GM11168 (cell line): ENCODE results near the gene DBF4B.
"Not testable (repeated sequence)": the region's sequence is repeated elsewhere in the genome, so short reads cannot be mapped to it uniquely, and the experiment has no call there.

Experiments used
- in situ Hi-C: fragments of 300-500 bp; cut with MboI; formaldehyde crosslinking; loops from one replicate; pipeline ENCODE4 v1.12.0; 2022; ENCODE audit warnings: low sequenced_read_pairs; ENCODE audit not compliant: unreplicated experiment

Gene DBF4B

GRCh38 chr17:44708401-44709263 lies at the start of gene DBF4B:
Gene DBF4B (plus strand): TSS chr17:44708665. CDS start chr17:44708821, 156 bp downstream.
- in situ Hi-C loops = no loop called here

GRCh38 chr17:44661835-44662234 lies 46.6 kb upstream of the DBF4B start:
- in situ Hi-C loops = loop anchor here (10.0 kb wide), 1 partner anchor 117 kb away; no protein-coding TSS in a partner anchor

- in situ Hi-C loops = loop anchor here (10.0 kb wide), 1 partner anchor 118 kb away; no protein-coding TSS in a partner anchor
Observed at GRCh38 chr17:44663095-44663494, 45.4 kb upstream of the DBF4B start.

GRCh38 chr17:44664867-44665266 lies 43.6 kb upstream of the DBF4B start:
- in situ Hi-C loops = loop anchor here (10.0 kb wide), 1 partner anchor 120 kb away; no protein-coding TSS in a partner anchor

GRCh38 chr17:44666006-44666405 lies 42.5 kb upstream of the DBF4B start:
- in situ Hi-C loops = loop anchor here (10.0 kb wide), 1 partner anchor 121 kb away; no protein-coding TSS in a partner anchor

GRCh38 chr17:44672479-44673093 lies 35.9 kb upstream of the DBF4B start:
- in situ Hi-C loops = no loop called here

GRCh38 chr17:44673893-44674292 lies 34.6 kb upstream of the DBF4B start:
- in situ Hi-C loops = no loop called here

GRCh38 chr17:44677136-44677535 lies 31.3 kb upstream of the DBF4B start:
- in situ Hi-C loops = no loop called here

GRCh38 chr17:44683303-44683702 lies 25.2 kb upstream of the DBF4B start:
- in situ Hi-C loops = not testable (repeated sequence)

- in situ Hi-C loops = no loop called here
Observed at GRCh38 chr17:44687756-44688155, 20.7 kb upstream of the DBF4B start.

GRCh38 chr17:44688200-44688599 lies 20.3 kb upstream of the DBF4B start:
- in situ Hi-C loops = no loop called here

- in situ Hi-C loops = no loop called here
Observed at GRCh38 chr17:44688675-44689476, 19.6 kb upstream of the DBF4B start.

- in situ Hi-C loops = no loop called here
Observed at GRCh38 chr17:44689477-44690217, 18.8 kb upstream of the DBF4B start, which contains the start of gene CCDC43. Gene CCDC43 (minus strand): TSS chr17:44689776. CDS start chr17:44689753, 23 bp downstream.

GRCh38 chr17:44690746-44691306 lies 17.6 kb upstream of the DBF4B start:
- in situ Hi-C loops = not testable (repeated sequence)

GRCh38 chr17:44693609-44694008 lies 14.9 kb upstream of the DBF4B start:
- in situ Hi-C loops = no loop called here

- in situ Hi-C loops = not testable (repeated sequence)
Observed at GRCh38 chr17:44700288-44700687, 8.2 kb upstream of the DBF4B start.

GRCh38 chr17:44707755-44708400 lies 587 bp upstream of the DBF4B start:
- in situ Hi-C loops = no loop called here

- in situ Hi-C loops = no loop called here
Observed at GRCh38 chr17:44719444-44719843, 11.0 kb downstream of the DBF4B start.

GRCh38 chr17:44722254-44722653 lies 13.8 kb downstream of the DBF4B start:
- in situ Hi-C loops = no loop called here
